ENCODE results near the gene KRIT1. TPM values are rescaled to one million over a fixed set of nuclear protein-coding genes. Genes with fewer than 3 reads are reported as not detected.
"Not testable (repeated sequence)": the region's sequence is repeated elsewhere in the genome, so short reads cannot be mapped to it uniquely, and the experiment has no call there.

Gene KRIT1
- total RNA-seq, 1 experiment from 2014 or later: 34.9 TPM

- H3K4me1 Mint-ChIP-seq: peaks cover 5 to 6% of the 10 kb centered on the region in 2 experiments; a peak in 1 of 4 replicates
- H3K79me1 ChIP-seq (ENCODE audit: insufficient read depth, low read depth, low read length, poor library complexity, severe bottlenecking): no peaks in the 10 kb centered on the region
These were observed 68.4 kb downstream of the KRIT1 start for GRCh38 chr7:92177362-92177761.

GRCh38 chr7:92169529-92169928, 76.2 kb downstream of the KRIT1 start:
- no CpG with 5 or more reads among the region's 2 CpGs for WGBS (ENCODE audit: extremely low coverage, insufficient read length, low lambda C conversion rate)
- H4K20me1 ChIP-seq (ENCODE audit: control insufficient read depth, insufficient read depth, insufficient read length); H3K27me3 ChIP-seq (ENCODE audit: insufficient read depth, low read length): not testable (repeated sequence)

More at GRCh38 chr7:92177362-92177761, 68.4 kb downstream of the KRIT1 start:
- no peak overlapping the region for H3K14ac ChIP-seq (ENCODE audit: insufficient read depth, low read length)
- peaks cover 13% of the 10 kb centered on the region for H3K27me3 Mint-ChIP-seq (ENCODE audit: low read depth)
- no peak overlapping the region for H2BK20ac ChIP-seq (ENCODE audit: low read depth, low read length, poor library complexity, severe bottlenecking)
- H3K4me1 ChIP-seq (ENCODE audit: insufficient read depth, low read length): no peaks in the 10 kb centered on the region
- no peak overlapping the region for H3K4me2 ChIP-seq (ENCODE audit: insufficient read depth, insufficient read length, low read length)
- no peak overlapping the region for H3K9ac ChIP-seq (ENCODE audit: extremely low read depth, insufficient read length, low read length)
- H2BK5ac ChIP-seq (ENCODE audit: insufficient read length, low read length): no peak overlapping the region
- H4K20me1 ChIP-seq (ENCODE audit: control insufficient read depth, insufficient read depth, insufficient read length): no peaks in the 10 kb centered on the region
- H3K27ac ChIP-seq (ENCODE audit: insufficient read length, low read depth, low read length): no peak overlapping the region
- H4K91ac ChIP-seq (ENCODE audit: insufficient read length, low read depth, low read length): no peak overlapping the region
- no peaks in the 10 kb centered on the region for H3K79me2 ChIP-seq (ENCODE audit: insufficient read depth, low read length)
- no peak overlapping the region for H3K27ac Mint-ChIP-seq
- no peak for TF ChIP-seq CTCF (conservative IDR thresholded peaks at IDR 0.05)
- no peak overlapping the region for H3K23ac ChIP-seq (ENCODE audit: insufficient read length, low read depth, low read length)
- no peak overlapping the region for H3K4me3 Mint-ChIP-seq
- no peak overlapping the region for H2AK5ac ChIP-seq (ENCODE audit: insufficient read length, low read length)
- H3K56ac ChIP-seq (ENCODE audit: insufficient read length, low read depth, low read length): no peak overlapping the region
- H4K8ac ChIP-seq (replicated peaks; ENCODE audit: insufficient read length, low read depth, low read length): no peak overlapping the region
- no peak overlapping the region for H2BK120ac ChIP-seq (ENCODE audit: low read depth, low read length, poor library complexity, severe bottlenecking)
- no peak for DNase-seq
- no peak overlapping the region for H3T11ph ChIP-seq (ENCODE audit: low read length)
- no peak overlapping the region for H2AFZ ChIP-seq (ENCODE audit: low read length)
- no peak overlapping the region for H3K18ac ChIP-seq (ENCODE audit: insufficient read length, low read depth, low read length)
- peaks cover 0 to 2% (median 0%) of the 10 kb centered on the region in 3 experiments; a peak in 2 of 7 replicates for H3K36me3 Mint-ChIP-seq (ENCODE audit: insufficient read depth in 1 of 3, low read depth in 3 of 3)
- H3K9me3 Mint-ChIP-seq: peaks cover 2 to 4% of the 10 kb centered on the region in 2 experiments
- no peaks in the 10 kb centered on the region for H3K9me3 ChIP-seq (ENCODE audit: control insufficient read depth, low read depth, low read length)
- H4K5ac ChIP-seq (ENCODE audit: insufficient read length, low read depth, low read length): no peak overlapping the region
- H3K27me3 ChIP-seq (ENCODE audit: insufficient read depth, low read length): no peaks in the 10 kb centered on the region
- H2BK12ac ChIP-seq (ENCODE audit: insufficient read length, low read depth, low read length): no peak overlapping the region
- H3K4ac ChIP-seq (ENCODE audit: low read depth, low read length): no peak overlapping the region
- no peaks in the 10 kb centered on the region for H3K23me2 ChIP-seq (ENCODE audit: insufficient read length, low read depth, low read length, poor library complexity, severe bottlenecking)
- H2BK15ac ChIP-seq (ENCODE audit: low read depth, low read length): no peak overlapping the region

More at GRCh38 chr7:92169529-92169928, 76.2 kb downstream of the KRIT1 start:
- H2BK12ac ChIP-seq (ENCODE audit: insufficient read length, low read depth, low read length); H3K9me3 ChIP-seq (ENCODE audit: control insufficient read depth, low read depth, low read length); H3K4me1 Mint-ChIP-seq; H3K23me2 ChIP-seq (ENCODE audit: insufficient read length, low read depth, low read length, poor library complexity, severe bottlenecking); H3K27me3 Mint-ChIP-seq (ENCODE audit: low read depth); H4K8ac ChIP-seq (replicated peaks; ENCODE audit: insufficient read length, low read depth, low read length); H3K18ac ChIP-seq (ENCODE audit: insufficient read length, low read depth, low read length); H3K14ac ChIP-seq (ENCODE audit: insufficient read depth, low read length); H3K27ac Mint-ChIP-seq; H3K9me3 Mint-ChIP-seq; DNase-seq; H2AFZ ChIP-seq (ENCODE audit: low read length); H3K79me2 ChIP-seq (ENCODE audit: insufficient read depth, low read length); H4K5ac ChIP-seq (ENCODE audit: insufficient read length, low read depth, low read length); H3K23ac ChIP-seq (ENCODE audit: insufficient read length, low read depth, low read length); H2BK5ac ChIP-seq (ENCODE audit: insufficient read length, low read length); H3K36me3 Mint-ChIP-seq (ENCODE audit: insufficient read depth in 1 of 3, low read depth in 3 of 3); H3K9ac ChIP-seq (ENCODE audit: extremely low read depth, insufficient read length, low read length); H3K79me1 ChIP-seq (ENCODE audit: insufficient read depth, low read depth, low read length, poor library complexity, severe bottlenecking); H3K4ac ChIP-seq (ENCODE audit: low read depth, low read length); H4K91ac ChIP-seq (ENCODE audit: insufficient read length, low read depth, low read length); H2BK120ac ChIP-seq (ENCODE audit: low read depth, low read length, poor library complexity, severe bottlenecking); H3K27ac ChIP-seq (ENCODE audit: insufficient read length, low read depth, low read length); H3T11ph ChIP-seq (ENCODE audit: low read length); H3K56ac ChIP-seq (ENCODE audit: insufficient read length, low read depth, low read length); H2BK20ac ChIP-seq (ENCODE audit: low read depth, low read length, poor library complexity, severe bottlenecking); H2BK15ac ChIP-seq (ENCODE audit: low read depth, low read length); H2AK5ac ChIP-seq (ENCODE audit: insufficient read length, low read length); H3K4me3 Mint-ChIP-seq; H3K4me1 ChIP-seq (ENCODE audit: insufficient read depth, low read length); H3K4me2 ChIP-seq (ENCODE audit: insufficient read depth, insufficient read length, low read length): not testable (repeated sequence)

Measured in H9 (cell line).